GM18511 (cell line): ENCODE results near the gene SPRED2.

Source experiments
- ATAC-seq: cut with Tn5 transposase; IDR thresholded peaks from one replicate; pipeline ENCODE4 v1.9.1; 2021; ENCODE audit warnings: mild to moderate bottlenecking, moderate library complexity; ENCODE audit not compliant: unreplicated experiment

Gene SPRED2

GRCh38 chr2:65432227-65433190, at the start of gene SPRED2:
Gene SPRED2, minus strand, starts transcription at chr2:65432599. Its CDS starts 612 bp downstream, at chr2:65431987.
- peak; percentile 38 for ATAC-seq

GRCh38 chr2:65481961-65482360, 49.6 kb upstream of the SPRED2 start:
- no peak for ATAC-seq

- ATAC-seq, result no peak
Measured at GRCh38 chr2:65479524-65479923, 47.1 kb upstream of the SPRED2 start.

GRCh38 chr2:65478498-65479135, 46.2 kb upstream of the SPRED2 start:
- no peak for ATAC-seq

- no peak for ATAC-seq
Measured at GRCh38 chr2:65477590-65477989, 45.2 kb upstream of the SPRED2 start.

GRCh38 chr2:65476778-65477177, 44.4 kb upstream of the SPRED2 start:
- ATAC-seq, result no peak

GRCh38 chr2:65475000-65475399, 42.6 kb upstream of the SPRED2 start:
- ATAC-seq, result no peak

- ATAC-seq, result no peak
Measured at GRCh38 chr2:65473045-65473444, 40.6 kb upstream of the SPRED2 start.

- no peak for ATAC-seq
Measured at GRCh38 chr2:65471409-65471808, 39.0 kb upstream of the SPRED2 start.

GRCh38 chr2:65466551-65466950, 34.2 kb upstream of the SPRED2 start:
- no peak for ATAC-seq

GRCh38 chr2:65465857-65466256, 33.5 kb upstream of the SPRED2 start:
- ATAC-seq, result no peak

GRCh38 chr2:65465124-65465523, 32.7 kb upstream of the SPRED2 start:
- ATAC-seq, result no peak

- ATAC-seq, result no peak
Measured at GRCh38 chr2:65464604-65465003, 32.2 kb upstream of the SPRED2 start.

- ATAC-seq, result no peak
Measured at GRCh38 chr2:65458999-65459398, 26.6 kb upstream of the SPRED2 start.

GRCh38 chr2:65456886-65457285, 24.5 kb upstream of the SPRED2 start:
- no peak for ATAC-seq

GRCh38 chr2:65456064-65456463, 23.7 kb upstream of the SPRED2 start:
- ATAC-seq, result no peak

- no peak for ATAC-seq
Measured at GRCh38 chr2:65453916-65454315, 21.5 kb upstream of the SPRED2 start.

GRCh38 chr2:65452150-65452895, 19.9 kb upstream of the SPRED2 start:
- ATAC-seq, result no peak

- ATAC-seq, result no peak
Measured at GRCh38 chr2:65450810-65451209, 18.4 kb upstream of the SPRED2 start.

- ATAC-seq, result no peak
Measured at GRCh38 chr2:65450393-65450792, 18.0 kb upstream of the SPRED2 start.

- ATAC-seq, result no peak
Measured at GRCh38 chr2:65443509-65444186, 11.2 kb upstream of the SPRED2 start.
